Lower leg skin (tissue), 4 donors: ENCODE results near the gene HERC2. TPM values are rescaled to one million over a fixed set of nuclear protein-coding genes. Genes with fewer than 3 reads are reported as not detected.
A peak's percentile ranks its signal among the peaks of the same experiment; 100 is the strongest.

Experiments used
- DNase-seq, 2 donors: peaks; one replicate each; pipeline ENCODE4 v3.0.0-alpha.2; 2019; ENCODE audit warnings: low spot score in 2 of 2
- H3K4me3 ChIP-seq: fragments of 200-600 bp; sonication (generic); 2 replicates; pipeline ENCODE4 v1.5.1; 2017; ENCODE audit warnings: mild to moderate bottlenecking, low read depth; ENCODE audit not compliant: poor library complexity, severe bottlenecking
- POLR2A ChIP-seq, 2 donors: fragments of 450-650 bp; IDR thresholded peaks; one replicate each; pipeline ENCODE4 v1.6.1; 2016 to 2017; ENCODE audit warnings: antibody characterized with exemption in 2 of 2, mild to moderate bottlenecking in 1 of 2, moderate library complexity in 1 of 2
- WGBS, 2 donors: methylation state at CpG; one replicate each; pipeline ENCODE4 v1.1.5; 2018; 5-methylcytosine and 5-hydroxymethylcytosine counted together
- intact Hi-C: fragments of 100-400 bp; cut with DNase I; formaldehyde crosslinking; loops from one replicate; pipeline ENCODE4 v1.15.0; 2023; ENCODE audit warnings: low total_unique reads
- total RNA-seq, 4 donors: library from RNA; depleted of rRNA; stranded (reverse); fragments of >200 nt; gene quantifications; one replicate each; pipeline ENCODE4 v1.1.0, GENCODE V29; 2016
- TF ChIP-seq, protein P1 (sequence below), 3 donors: fragments of 450-650 bp; IDR thresholded peaks; one replicate each; pipeline ENCODE4 v1.5.1; 2016; ENCODE audit warnings: antibody characterized with exemption in 3 of 3, mild to moderate bottlenecking in 3 of 3, moderate library complexity in 2 of 3

Gene HERC2
- total RNA-seq, 4 donors from 2014 or later, result 33.3 to 57.0 (median 48.4) TPM

DNA sequence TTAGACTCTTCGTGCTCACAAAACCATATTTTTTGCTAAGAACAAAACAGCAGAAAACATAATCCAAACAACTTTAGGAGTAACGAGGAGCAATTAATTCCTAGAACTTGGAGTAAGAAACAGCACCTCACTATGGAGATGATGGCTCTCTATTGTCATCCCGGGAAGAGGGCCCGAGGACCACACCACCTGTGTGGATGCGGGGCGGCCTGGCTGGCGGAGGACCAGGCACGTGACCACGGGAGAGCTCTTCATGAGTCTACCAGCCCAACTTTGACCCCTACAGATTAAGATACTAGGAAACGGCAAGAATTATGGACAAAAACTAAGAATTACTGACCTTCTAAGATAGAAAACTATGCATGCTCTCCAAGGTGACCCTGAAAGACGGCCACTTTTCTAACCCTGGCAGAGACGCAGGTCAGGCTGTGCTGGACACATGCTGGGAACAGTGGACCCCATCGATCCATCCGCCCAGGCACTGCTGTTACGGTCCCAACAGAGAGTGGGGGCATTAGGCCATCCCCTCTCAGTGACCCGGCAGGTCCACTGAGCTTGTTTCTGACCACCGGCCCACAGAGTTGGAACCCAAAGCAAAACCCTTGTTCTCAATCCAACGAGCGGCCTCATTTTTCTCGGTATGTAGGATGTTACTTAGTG lies 209.7 kb downstream of the HERC2 start:
- TF ChIP-seq POLR2A (IDR thresholded peaks at IDR 0.05), result no peak
- TF ChIP-seq, protein P1, sequence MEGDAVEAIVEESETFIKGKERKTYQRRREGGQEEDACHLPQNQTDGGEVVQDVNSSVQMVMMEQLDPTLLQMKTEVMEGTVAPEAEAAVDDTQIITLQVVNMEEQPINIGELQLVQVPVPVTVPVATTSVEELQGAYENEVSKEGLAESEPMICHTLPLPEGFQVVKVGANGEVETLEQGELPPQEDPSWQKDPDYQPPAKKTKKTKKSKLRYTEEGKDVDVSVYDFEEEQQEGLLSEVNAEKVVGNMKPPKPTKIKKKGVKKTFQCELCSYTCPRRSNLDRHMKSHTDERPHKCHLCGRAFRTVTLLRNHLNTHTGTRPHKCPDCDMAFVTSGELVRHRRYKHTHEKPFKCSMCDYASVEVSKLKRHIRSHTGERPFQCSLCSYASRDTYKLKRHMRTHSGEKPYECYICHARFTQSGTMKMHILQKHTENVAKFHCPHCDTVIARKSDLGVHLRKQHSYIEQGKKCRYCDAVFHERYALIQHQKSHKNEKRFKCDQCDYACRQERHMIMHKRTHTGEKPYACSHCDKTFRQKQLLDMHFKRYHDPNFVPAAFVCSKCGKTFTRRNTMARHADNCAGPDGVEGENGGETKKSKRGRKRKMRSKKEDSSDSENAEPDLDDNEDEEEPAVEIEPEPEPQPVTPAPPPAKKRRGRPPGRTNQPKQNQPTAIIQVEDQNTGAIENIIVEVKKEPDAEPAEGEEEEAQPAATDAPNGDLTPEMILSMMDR (IDR thresholded peaks at IDR 0.05), result no peak
- peak in 1 of 2 donors; percentile 69 for DNase-seq
- H3K4me3 ChIP-seq, result no peak overlapping the region
- intact Hi-C loops, result no loop called here
- WGBS, 2 donors, result 94 to 96% methylated on average over 20 of the region's 20 CpGs

DNA sequence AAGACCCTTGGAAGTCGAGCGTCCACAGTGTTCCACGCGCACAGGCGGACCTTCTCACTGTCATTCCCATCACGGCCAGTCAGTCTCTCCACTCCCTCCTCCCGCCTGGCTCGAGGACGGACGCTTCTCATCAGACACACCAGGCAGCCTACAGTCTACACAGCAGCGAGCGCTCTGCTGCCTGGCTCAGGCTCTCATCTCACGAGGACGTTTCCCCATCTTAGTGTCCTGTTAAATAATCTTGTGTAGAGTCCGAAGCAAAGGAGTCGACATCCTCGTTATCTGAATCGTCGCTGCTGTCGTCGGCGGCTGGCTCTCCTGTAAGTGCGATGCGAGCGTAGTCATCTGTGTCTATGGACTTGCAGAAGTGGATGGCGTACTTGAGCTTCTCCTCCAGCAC lies 210.4 kb downstream of the HERC2 start:
- TF ChIP-seq POLR2A (IDR thresholded peaks at IDR 0.05), result no peak
- TF ChIP-seq, protein P1 (IDR thresholded peaks at IDR 0.05), result no peak
- intact Hi-C loops, result no loop called here
- DNase-seq, result peak in 1 of 2 donors; percentile 70
- no peak overlapping the region for H3K4me3 ChIP-seq
- WGBS, 2 donors, result 92 to 95% methylated on average over 26 of the region's 26 CpGs

DNA sequence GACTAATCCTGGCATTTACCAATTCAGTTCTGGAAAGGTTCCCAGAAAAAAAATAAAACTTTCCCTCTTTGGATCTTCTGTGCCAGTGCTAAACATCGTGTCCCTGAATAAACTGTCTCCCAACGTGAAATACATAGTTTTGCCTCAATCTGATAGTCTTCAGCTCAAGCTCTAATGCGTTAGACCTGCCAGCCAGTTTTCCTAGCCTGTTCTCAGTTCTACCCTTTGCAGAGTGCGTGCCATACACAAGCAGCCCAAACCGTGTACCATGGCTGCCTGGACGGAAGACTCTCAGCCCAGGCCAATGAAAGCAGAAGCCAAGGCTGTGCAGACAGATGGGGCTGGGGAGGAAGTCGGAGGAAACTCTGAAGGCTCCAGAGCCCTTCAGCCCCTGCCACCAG lies 211.5 kb downstream of the HERC2 start:
- H3K4me3 ChIP-seq, result no peak overlapping the region
- WGBS, 2 donors, result 44 to 50% methylated on average over 7 of the region's 7 CpGs
- intact Hi-C loops, result no loop called here
- peak in 1 of 2 donors; percentile 76 for DNase-seq
- TF ChIP-seq, protein P1 (IDR thresholded peaks at IDR 0.05), result no peak
- no peak for TF ChIP-seq POLR2A (IDR thresholded peaks at IDR 0.05)

DNA sequence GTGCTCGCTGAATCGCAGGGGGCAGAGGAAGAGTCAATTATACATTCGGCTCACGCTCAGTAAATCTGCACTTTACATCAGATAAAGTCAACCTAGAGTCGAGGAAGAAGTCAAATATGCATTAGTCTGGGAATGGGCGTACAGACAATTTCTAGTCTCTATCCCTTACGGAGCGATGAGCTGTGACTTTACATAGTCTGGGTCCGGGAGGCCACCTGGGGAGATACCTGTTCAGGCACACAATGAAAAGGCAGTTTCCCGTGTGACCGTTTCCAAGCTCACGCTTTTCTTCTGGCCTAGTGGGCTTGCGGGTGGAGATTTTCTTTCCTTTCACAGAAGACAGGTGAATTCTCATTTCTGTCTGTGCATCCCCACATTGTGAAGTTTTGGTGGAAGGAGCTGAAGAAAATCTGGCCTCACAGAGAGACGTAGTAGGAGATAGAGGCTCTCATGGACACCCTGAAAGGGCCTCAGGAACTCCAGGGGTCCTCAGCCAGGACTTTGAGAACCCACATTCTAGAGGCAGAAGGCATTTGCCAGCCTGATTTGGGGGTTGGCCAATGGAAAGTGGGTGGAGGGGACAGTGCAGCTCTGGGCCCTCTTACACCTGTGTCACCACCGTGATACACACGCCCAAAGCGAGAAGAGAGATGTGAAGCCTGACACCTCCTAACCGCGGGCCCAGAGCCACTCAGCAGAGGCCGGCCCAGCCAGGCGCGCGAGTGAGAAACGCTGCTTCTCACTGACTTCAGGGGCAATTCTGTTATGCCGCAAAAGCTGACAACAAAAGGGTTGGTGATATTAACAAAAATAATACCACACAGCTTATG lies 212.1 kb downstream of the HERC2 start:
- no peak overlapping the region for H3K4me3 ChIP-seq
- 85 to 88% methylated on average over 25 of the region's 25 CpGs for WGBS, 2 donors
- TF ChIP-seq, protein P1 (IDR thresholded peaks at IDR 0.05), result no peak
- TF ChIP-seq POLR2A (IDR thresholded peaks at IDR 0.05), result no peak
- DNase-seq, result peak in 1 of 2 donors; percentile 78
- intact Hi-C loops, result no loop called here

DNA sequence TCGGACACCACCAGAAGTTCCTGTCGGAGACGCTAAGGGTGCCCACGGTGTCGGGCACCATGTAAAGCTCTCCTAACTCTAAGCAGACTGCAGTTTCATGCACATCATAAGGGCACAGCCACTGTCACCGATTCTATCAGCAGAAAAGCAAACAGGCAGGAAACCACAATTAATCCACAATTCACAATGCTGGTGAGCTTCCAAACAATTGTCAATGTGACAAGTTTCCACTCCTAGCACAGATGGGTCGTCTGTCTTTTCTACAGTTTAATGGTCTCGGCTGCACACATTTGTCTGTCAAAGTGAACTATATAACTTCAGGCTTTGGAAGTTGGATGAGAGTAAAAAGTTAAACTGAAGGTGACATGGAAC lies 214.1 kb downstream of the HERC2 start:
- intact Hi-C loops, result no loop called here
- no peak for DNase-seq
- no peak overlapping the region for H3K4me3 ChIP-seq
- 54 to 57% methylated on average over 8 of the region's 8 CpGs for WGBS, 2 donors
- TF ChIP-seq, protein P1 (IDR thresholded peaks at IDR 0.05), result no peak
- no peak for TF ChIP-seq POLR2A (IDR thresholded peaks at IDR 0.05)
